Measurements from ENCODE around the gene TMEM62. TPM values are rescaled to one million over a fixed set of nuclear protein-coding genes. Genes with fewer than 3 reads are reported as not detected.
"Not testable (repeated sequence)": the region's sequence is repeated elsewhere in the genome, so short reads cannot be mapped to it uniquely, and the experiment has no call there.

Gene TMEM62
- polyA plus RNA-seq, 3 donors = 8.2 to 25.3 (median 10.3) TPM

- WGBS, 3 donors = 66 to 81% (median 75%) methylated on average over 3 of the region's 3 CpGs
- no peak overlapping the region for H3K27ac ChIP-seq (ENCODE audit: low read depth, low read length)
Measured at GRCh38 chr15:43111354-43111753, 22.0 kb upstream of the TMEM62 start.

GRCh38 chr15:43118286-43118685 lies 15.1 kb upstream of the TMEM62 start:
- WGBS, 3 donors = 61 to 72% (median 71%) methylated on average over 1 of the region's 1 CpG
- no peak overlapping the region for H3K27ac ChIP-seq (ENCODE audit: low read depth, low read length)

GRCh38 chr15:43118829-43119228 lies 14.6 kb upstream of the TMEM62 start:
- no peak overlapping the region for H3K27ac ChIP-seq (ENCODE audit: low read depth, low read length)
- WGBS, 3 donors = 87 to 93% (median 91%) methylated on average over 2 of the region's 2 CpGs

GRCh38 chr15:43121863-43122262 lies 11.5 kb upstream of the TMEM62 start:
- 57 to 84% (median 69%) methylated on average over 2 of the region's 2 CpGs for WGBS, 3 donors
- H3K27ac ChIP-seq (ENCODE audit: low read depth, low read length) = no peak overlapping the region

- 51 to 89% (median 81%) methylated on average over 3 of the region's 3 CpGs for WGBS, 3 donors
Measured at GRCh38 chr15:43125100-43125661, 8.2 kb upstream of the TMEM62 start.

GRCh38 chr15:43126356-43126755 lies 7.0 kb upstream of the TMEM62 start:
- no peak overlapping the region for H3K27ac ChIP-seq (ENCODE audit: low read depth, low read length)
- WGBS, 3 donors = 57 to 93% (median 66%) methylated on average over 6 of the region's 6 CpGs

More at GRCh38 chr15:43125100-43125661, 8.2 kb upstream of the TMEM62 start:
- no peak overlapping the region for H3K27ac ChIP-seq (ENCODE audit: low read depth, low read length)

- H3K27ac ChIP-seq (ENCODE audit: low read depth, low read length) = no peak overlapping the region
- 16 to 41% (median 34%) methylated on average over 2 of the region's 2 CpGs for WGBS, 3 donors
Measured at GRCh38 chr15:43127752-43128151, 5.6 kb upstream of the TMEM62 start.

GRCh38 chr15:43128174-43128979 lies 5.0 kb upstream of the TMEM62 start:
- H3K27ac ChIP-seq (ENCODE audit: low read depth, low read length) = not testable (repeated sequence)

GRCh38 chr15:43128980-43129335 lies 4.4 kb upstream of the TMEM62 start:
- WGBS, 3 donors = 80 to 93% (median 83%) methylated on average over 4 of the region's 4 CpGs
- H3K27ac ChIP-seq (ENCODE audit: low read depth, low read length) = no peak overlapping the region

More at GRCh38 chr15:43128174-43128979, 5.0 kb upstream of the TMEM62 start:
- 52 to 67% (median 66%) methylated on average over 10 of the region's 10 CpGs for WGBS, 3 donors

- 16 to 34% (median 28%) methylated on average over 20 of the region's 20 CpGs for WGBS, 3 donors
- no peak overlapping the region for H3K27ac ChIP-seq (ENCODE audit: low read depth, low read length)
Measured at GRCh38 chr15:43132830-43133429, 456 bp upstream of the TMEM62 start.

GRCh38 chr15:43134157-43134635 lies 810 bp downstream of the TMEM62 start:
- 7 to 18% (median 17%) methylated on average over 12 of the region's 12 CpGs for WGBS, 3 donors
- no peak overlapping the region for H3K27ac ChIP-seq (ENCODE audit: low read depth, low read length)

- H3K27ac ChIP-seq (ENCODE audit: low read depth, low read length) = no peak overlapping the region
- WGBS, 3 donors = 80 to 94% (median 93%) methylated on average over 3 of the region's 3 CpGs
Measured at GRCh38 chr15:43135351-43135750, 2.0 kb downstream of the TMEM62 start.

- no peak overlapping the region for H3K27ac ChIP-seq (ENCODE audit: low read depth, low read length)
- 84 to 92% (median 89%) methylated on average over 4 of the region's 4 CpGs for WGBS, 3 donors
Measured at GRCh38 chr15:43143203-43143941, 10.0 kb downstream of the TMEM62 start.

GRCh38 chr15:43144512-43144911 lies 11.1 kb downstream of the TMEM62 start:
- no peak overlapping the region for H3K27ac ChIP-seq (ENCODE audit: low read depth, low read length)

- WGBS, 3 donors = 90 to 92% (median 91%) methylated on average over 5 of the region's 5 CpGs
- no peak overlapping the region for H3K27ac ChIP-seq (ENCODE audit: low read depth, low read length)
Measured at GRCh38 chr15:43146184-43146583, 12.8 kb downstream of the TMEM62 start.

GRCh38 chr15:43150191-43150929 lies 17.0 kb downstream of the TMEM62 start:
- 92 to 96% (median 93%) methylated on average over 5 of the region's 5 CpGs for WGBS, 3 donors
- H3K27ac ChIP-seq (ENCODE audit: low read depth, low read length) = no peak overlapping the region

GRCh38 chr15:43151688-43152087 lies 18.3 kb downstream of the TMEM62 start:
- WGBS, 3 donors = 84 to 95% (median 94%) methylated on average over 2 of the region's 2 CpGs

GRCh38 chr15:43153269-43153668 lies 19.9 kb downstream of the TMEM62 start:
- H3K27ac ChIP-seq (ENCODE audit: low read depth, low read length) = no peak overlapping the region

More at GRCh38 chr15:43151688-43152087, 18.3 kb downstream of the TMEM62 start:
- no peak overlapping the region for H3K27ac ChIP-seq (ENCODE audit: low read depth, low read length)
